Mesenchymal stem cell (in vitro differentiated cells and primary cell): ENCODE measurements around the gene OR1F1.

Experiments
- DNase-seq: peaks from one replicate; pipeline ENCODE4 v3.0.0-alpha.2; 2013
- H2AFZ ChIP-seq: one replicate; pipeline ENCODE4 v1.6.1; 2013; ENCODE audit warnings: low read depth, mild to moderate bottlenecking, control low read depth, inconsistent platforms, low read length, moderate library complexity
- H2AK5ac ChIP-seq: 2 replicates; pipeline ENCODE4 v1.6.1; 2013; ENCODE audit warnings: low read length, moderate library complexity, mild to moderate bottlenecking, inconsistent platforms; ENCODE audit not compliant: severe bottlenecking
- H2BK120ac ChIP-seq: one replicate; pipeline ENCODE4 v1.6.1; 2013; ENCODE audit warnings: low read depth, mild to moderate bottlenecking, inconsistent platforms, low read length, moderate library complexity
- H2BK12ac ChIP-seq, 2 experiments: one replicate each; pipeline ENCODE4 v1.6.1; 2013; ENCODE audit warnings: inconsistent platforms in 2 of 2, low read length in 2 of 2, mild to moderate bottlenecking in 2 of 2, moderate library complexity in 2 of 2, control low read depth in 1 of 2
- H2BK15ac ChIP-seq: one replicate; pipeline ENCODE4 v1.6.1; 2013; ENCODE audit warnings: mild to moderate bottlenecking, low read depth, inconsistent platforms; ENCODE audit not compliant: poor library complexity, severe bottlenecking
- H2BK5ac ChIP-seq: 2 replicates; pipeline ENCODE4 v1.6.1; 2013; ENCODE audit warnings: low read depth, mild to moderate bottlenecking, low read length, control low read depth, inconsistent platforms; ENCODE audit not compliant: poor library complexity, severe bottlenecking
- H3K14ac ChIP-seq, 2 experiments: one replicate each; pipeline ENCODE4 v1.6.1; 2013; ENCODE audit warnings: inconsistent platforms in 2 of 2, low read length in 2 of 2, control low read depth in 1 of 2, mild to moderate bottlenecking in 1 of 2, moderate library complexity in 1 of 2
- H3K18ac ChIP-seq, 2 experiments: one replicate each; pipeline ENCODE4 v1.6.1; 2013; ENCODE audit warnings: inconsistent platforms in 2 of 2, low read length in 2 of 2, control low read depth in 1 of 2, low read depth in 1 of 2, mild to moderate bottlenecking in 1 of 2
- H3K23ac ChIP-seq, 2 experiments: one replicate each; pipeline ENCODE4 v1.6.1; 2013; ENCODE audit warnings: inconsistent platforms in 2 of 2, low read length in 2 of 2, mild to moderate bottlenecking in 2 of 2, moderate library complexity in 2 of 2, control low read depth in 1 of 2
- H3K27ac ChIP-seq: 2 replicates; pipeline ENCODE4 v1.5.1; 2013; ENCODE audit warnings: mild to moderate bottlenecking, moderate library complexity, low read length, control low read depth, inconsistent platforms; ENCODE audit not compliant: poor library complexity, severe bottlenecking
- H3K27me3 ChIP-seq, 2 experiments: 2 replicates each; pipeline versions ENCODE4 v1.6.1 to v1.7.0; 2013; ENCODE audit warnings: low read length in 2 of 2, mild to moderate bottlenecking in 2 of 2, moderate library complexity in 2 of 2, control low read depth in 1 of 2, inconsistent platforms in 1 of 2; ENCODE audit not compliant: control insufficient read depth in 1 of 2, insufficient read depth in 1 of 2
- H3K36me3 ChIP-seq, 2 experiments: 2 replicates each; pipeline versions ENCODE4 v1.6.1 to v1.7.0; 2013; ENCODE audit warnings: low read length in 2 of 2, control low read depth in 1 of 2, inconsistent platforms in 1 of 2, low read depth in 1 of 2, mild to moderate bottlenecking in 1 of 2; ENCODE audit not compliant: insufficient read depth in 2 of 2, control insufficient read depth in 1 of 2
- H3K4ac ChIP-seq, 2 experiments: one replicate each; pipeline ENCODE4 v1.6.1; 2013; ENCODE audit warnings: inconsistent platforms in 2 of 2, low read length in 2 of 2, mild to moderate bottlenecking in 2 of 2, moderate library complexity in 2 of 2, control low read depth in 1 of 2, low read depth in 1 of 2
- H3K4me1 ChIP-seq: 2 replicates; pipeline ENCODE4 v1.6.1; 2013; ENCODE audit warnings: low read depth, low read length, control low read depth; ENCODE audit not compliant: control insufficient read depth, insufficient read depth
- H3K4me2 ChIP-seq: 2 replicates; pipeline ENCODE4 v1.6.1; 2013; ENCODE audit warnings: low read length, mild to moderate bottlenecking, inconsistent platforms; ENCODE audit not compliant: poor library complexity, severe bottlenecking
- H3K4me3 ChIP-seq, 2 experiments: 2 replicates each; pipeline versions ENCODE4 v1.5.1 to v1.7.0; 2013; ENCODE audit warnings: low read length in 2 of 2, mild to moderate bottlenecking in 2 of 2, control low read depth in 1 of 2, low read depth in 1 of 2; ENCODE audit not compliant: insufficient read depth in 1 of 2
- H3K79me1 ChIP-seq: replicated peaks from 2 replicates; pipeline ENCODE4 v1.6.1; 2013; ENCODE audit warnings: mild to moderate bottlenecking, control low read depth, low read length, inconsistent platforms; ENCODE audit not compliant: poor library complexity, severe bottlenecking
- H3K9ac ChIP-seq: 2 replicates; pipeline ENCODE4 v1.7.0; 2013; ENCODE audit warnings: mild to moderate bottlenecking, low read length, moderate library complexity
- H3K9me3 ChIP-seq: 2 replicates; pipeline ENCODE4 v1.7.0; 2013; ENCODE audit warnings: mild to moderate bottlenecking, low read length; ENCODE audit not compliant: control insufficient read depth
- H4K8ac ChIP-seq: one replicate; pipeline ENCODE4 v1.6.1; 2013; ENCODE audit warnings: inconsistent platforms, mild to moderate bottlenecking, low read length, moderate library complexity
- H4K91ac ChIP-seq: one replicate; pipeline ENCODE4 v1.6.1; 2013; ENCODE audit warnings: mild to moderate bottlenecking, low read length, inconsistent platforms
- WGBS: methylation state at CpG from one replicate; pipeline ENCODE4 v1.1.7; 2013; ENCODE audit warnings: mixed read lengths; 5-methylcytosine and 5-hydroxymethylcytosine counted together

The OR1F1 gene

DNA sequence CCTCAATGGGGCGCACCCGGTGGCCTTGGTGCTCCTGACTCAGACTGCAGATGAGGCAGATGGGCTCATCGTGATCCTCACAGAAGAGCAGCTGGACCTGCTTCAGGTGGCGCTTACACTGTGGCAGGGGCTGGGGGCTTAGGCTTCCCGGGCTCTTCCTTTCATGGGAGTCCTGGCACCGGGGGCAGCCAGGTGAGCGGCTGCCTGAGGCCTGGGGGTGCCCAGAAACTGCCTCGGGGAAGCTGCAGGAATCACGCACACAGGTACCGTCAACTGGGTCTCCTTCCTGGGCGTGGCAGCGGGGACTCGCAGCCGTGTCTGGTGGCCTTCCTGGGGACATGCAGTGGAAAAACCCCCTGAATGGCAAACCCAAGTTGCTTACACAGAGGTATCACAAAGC lies 61.4 kb downstream of the OR1F1 start:
- Histone ChIP-seq H2BK120ac (no peak overlapping the region), H3K4ac (no peak overlapping the region), H3K9me3 (no peaks in the 10 kb centered on the region), H2AFZ (no peak overlapping the region), H3K27ac (no peak overlapping the region), H4K8ac (no peak overlapping the region), H3K4me2 (no peak overlapping the region), H3K18ac (no peak overlapping the region), H2BK12ac (no peak overlapping the region), H3K9ac (no peak overlapping the region), H3K4me1 (no peaks in the 10 kb centered on the region), H3K27me3 (peaks cover 15 to 34% of the 10 kb centered on the region in 2 experiments), H3K4me3 (peak overlapping the region in 1 of 2 experiments; percentile 14), H2AK5ac (no peak overlapping the region), H2BK5ac (no peak overlapping the region), H3K14ac (no peak overlapping the region), H4K91ac (no peak overlapping the region), H3K79me1 (no peaks in the 10 kb centered on the region), H3K36me3 (no peaks in the 10 kb centered on the region), H2BK15ac (no peak overlapping the region), H3K23ac (peak overlapping the region in 1 of 2 experiments; percentile 32)
- 75% methylated on average over 14 of the region's 14 CpGs for WGBS
- DNase-seq = no peak

DNA sequence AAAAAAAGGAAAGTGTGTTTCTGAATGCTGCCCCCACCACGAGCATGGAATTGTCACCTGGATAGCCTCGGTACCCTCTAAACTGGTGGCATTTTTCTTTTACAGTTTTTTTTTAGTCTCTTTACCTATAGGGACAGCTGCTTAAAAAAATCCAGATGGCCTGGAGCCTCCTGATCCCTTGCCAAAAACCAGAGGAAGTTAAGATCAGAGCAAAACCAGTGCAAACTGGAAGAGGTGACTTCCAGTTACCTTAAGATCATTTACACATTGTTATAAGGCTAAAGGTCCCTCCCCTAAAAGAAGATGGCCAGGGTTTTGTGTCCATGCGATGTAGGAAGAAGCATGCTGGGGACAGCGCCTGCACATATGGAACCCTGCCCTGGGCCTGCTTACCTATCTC lies 65.0 kb downstream of the OR1F1 start:
- no peak overlapping the region for H2BK120ac ChIP-seq
- no peak overlapping the region for H2BK5ac ChIP-seq

DNA sequence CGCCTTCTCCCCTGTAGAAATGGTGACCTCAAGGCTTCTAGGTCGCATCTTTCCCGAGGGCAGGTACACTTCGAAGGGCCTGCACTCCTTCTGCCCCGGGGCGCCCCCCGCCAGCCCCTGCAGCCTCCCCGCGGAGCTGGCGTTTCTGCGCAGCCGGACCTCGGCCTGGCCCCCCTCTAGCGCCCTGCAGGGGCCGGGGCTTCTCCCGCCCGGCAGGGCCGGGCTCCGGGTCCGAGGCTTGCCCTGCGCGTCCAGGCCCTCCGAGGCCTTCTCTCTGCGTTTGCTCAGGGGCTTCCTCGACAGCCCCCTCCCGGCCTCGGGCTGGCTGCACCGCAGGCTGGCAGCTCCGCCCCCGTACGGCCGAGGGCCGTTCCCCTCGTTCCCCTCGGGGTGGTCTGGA lies 66.3 kb downstream of the OR1F1 start:
- no peak overlapping the region for H3K4me2 ChIP-seq
- H4K91ac ChIP-seq = no peak overlapping the region
- no peaks in the 10 kb centered on the region for H3K36me3 ChIP-seq
- H4K8ac ChIP-seq = no peak overlapping the region
- no peak overlapping the region for H3K18ac ChIP-seq
- 90% methylated on average over 35 of the region's 35 CpGs for WGBS
- no peak overlapping the region for H2AK5ac ChIP-seq
- H3K4me1 ChIP-seq = peaks cover 8% of the 10 kb centered on the region
- no peak overlapping the region for H3K9ac ChIP-seq
- H3K23ac ChIP-seq = no peak overlapping the region
- H3K14ac ChIP-seq = no peak overlapping the region
- H3K27me3 ChIP-seq = peaks cover 7 to 32% of the 10 kb centered on the region in 2 experiments
- no peak overlapping the region for H3K4ac ChIP-seq
- no peak overlapping the region for H2BK12ac ChIP-seq
- H2BK5ac ChIP-seq = no peak overlapping the region
- no peaks in the 10 kb centered on the region for H3K9me3 ChIP-seq
- no peak for DNase-seq
- H2AFZ ChIP-seq = no peak overlapping the region
- no peak overlapping the region for H3K4me3 ChIP-seq
- H2BK120ac ChIP-seq = no peak overlapping the region
- H3K27ac ChIP-seq = no peak overlapping the region
- no peak overlapping the region for H2BK15ac ChIP-seq
- no peaks in the 10 kb centered on the region for H3K79me1 ChIP-seq

More for the DNA sequence above, 65.0 kb downstream of the OR1F1 start:
- no peak overlapping the region for H3K9ac ChIP-seq
- no peak overlapping the region for H3K4me2 ChIP-seq
- H3K14ac ChIP-seq = no peak overlapping the region
- no peak overlapping the region for H3K4ac ChIP-seq
- no peak overlapping the region for H3K4me3 ChIP-seq
- DNase-seq = no peak
- H3K36me3 ChIP-seq = no peaks in the 10 kb centered on the region
- WGBS = 85% methylated on average over 4 of the region's 4 CpGs
- no peak overlapping the region for H3K27ac ChIP-seq
- no peaks in the 10 kb centered on the region for H3K79me1 ChIP-seq
- H2AK5ac ChIP-seq = no peak overlapping the region
- H2AFZ ChIP-seq = no peak overlapping the region
- no peak overlapping the region for H2BK12ac ChIP-seq
- no peak overlapping the region for H4K8ac ChIP-seq
- H3K27me3 ChIP-seq = peaks cover 14 to 29% of the 10 kb centered on the region in 2 experiments
- no peak overlapping the region for H3K23ac ChIP-seq
- no peak overlapping the region for H4K91ac ChIP-seq
- H3K4me1 ChIP-seq = peaks cover 8% of the 10 kb centered on the region
- no peak overlapping the region for H2BK15ac ChIP-seq
- H3K9me3 ChIP-seq = no peaks in the 10 kb centered on the region
- no peak overlapping the region for H3K18ac ChIP-seq
